Fibroblast of lung (primary cell): ENCODE results near the gene CYTIP. TPM values are rescaled to one million over a fixed set of nuclear protein-coding genes. Genes with fewer than 3 reads are reported as not detected.

ENCODE experiments used
- DNase-seq, 2 donors: peaks; one replicate each; pipeline versions ENCODE4 v3.0.0 to v3.0.0-alpha.2; 2010; ENCODE audit warnings: low read depth in 2 of 2
- H2AFZ ChIP-seq: 2 replicates; pipeline ENCODE4 v1.5.1; 2012; ENCODE audit warnings: low read length, control low read depth, inconsistent platforms
- H3K27ac ChIP-seq: 2 replicates; pipeline ENCODE4 v1.5.1; 2011; ENCODE audit warnings: low read length, control low read depth; ENCODE audit not compliant: insufficient read depth
- H3K27me3 ChIP-seq: 2 replicates; pipeline ENCODE4 v1.5.1; 2011; ENCODE audit warnings: mild to moderate bottlenecking, low read length; ENCODE audit not compliant: control insufficient read depth, insufficient read depth
- H3K36me3 ChIP-seq: 2 replicates; pipeline ENCODE4 v1.5.1; 2011; ENCODE audit warnings: low read length; ENCODE audit not compliant: control insufficient read depth, insufficient read depth
- H3K4me1 ChIP-seq: 2 replicates; pipeline ENCODE4 v1.5.1; 2011; ENCODE audit warnings: low read length; ENCODE audit not compliant: control insufficient read depth, insufficient read depth; ENCODE audit errors: extremely low read depth
- H3K4me2 ChIP-seq: 2 replicates; pipeline ENCODE4 v1.5.1; 2011; ENCODE audit warnings: low read length, control low read depth; ENCODE audit not compliant: insufficient read depth; ENCODE audit errors: extremely low read depth
- H3K4me3 ChIP-seq, 4 experiments: fragments of 200-600 bp in 1 of 4; sonication (generic) in 1 of 4; replicated peaks in 1 of 4; 2 replicates each; pipeline ENCODE4 v1.5.1; 2011 to 2016; ENCODE audit warnings: low read length in 4 of 4, low read depth in 3 of 4, mild to moderate bottlenecking in 3 of 4, control low read depth in 2 of 4, inconsistent platforms in 1 of 4, mixed read lengths in 1 of 4; ENCODE audit not compliant: insufficient read depth in 1 of 4; ENCODE audit errors: control extremely low read depth in 1 of 4
- H3K79me2 ChIP-seq: 2 replicates; pipeline ENCODE4 v1.5.1; 2012; ENCODE audit warnings: mild to moderate bottlenecking, low read length, inconsistent platforms; ENCODE audit not compliant: control insufficient read depth, insufficient read depth
- H3K9ac ChIP-seq: 2 replicates; pipeline ENCODE4 v1.5.1; 2011; ENCODE audit warnings: mild to moderate bottlenecking, low read length, control low read depth; ENCODE audit not compliant: insufficient read depth
- H3K9me3 ChIP-seq: 2 replicates; pipeline ENCODE4 v1.5.1; 2012; ENCODE audit warnings: low read depth, low read length; ENCODE audit not compliant: control insufficient read depth, insufficient read depth
- H4K20me1 ChIP-seq: 2 replicates; pipeline ENCODE4 v1.5.1; 2011; ENCODE audit warnings: low read length; ENCODE audit not compliant: control insufficient read depth, insufficient read depth; ENCODE audit errors: extremely low read depth
- EZH2 ChIP-seq: IDR thresholded peaks from 2 replicates; pipeline ENCODE4 v1.5.1; 2012; ENCODE audit warnings: low read length, control low read depth, mild to moderate bottlenecking; ENCODE audit errors: missing control alignments
- polyA plus RNA-seq, 2 donors: library from polyadenylated mRNA; depleted of rRNA in 1 of 2; stranded (reverse) in 1 of 2; unstranded in 1 of 2; fragments of >200 nt; gene quantifications; 2 replicates each; pipeline ENCODE4 v1.2.1, GENCODE V29; 2011 to 2012; ENCODE audit warnings: missing spikeins in 1 of 2
- total RNA-seq: library from RNA; depleted of rRNA; stranded (reverse); fragments of >200 nt; gene quantifications from 2 replicates; pipeline ENCODE4 v1.2.1, GENCODE V29; 2014
- TF ChIP-seq, protein P1 (sequence below), 2 donors: IDR thresholded peaks in 1 of 2; conservative IDR thresholded peaks in 1 of 2; 1 replicate in 1 of 2; 2 replicates in 1 of 2; pipeline ENCODE4 v1.5.1; 2011 to 2012; ENCODE audit warnings: low read length in 2 of 2, control low read depth in 1 of 2, inconsistent platforms in 1 of 2, low read depth in 1 of 2, mild to moderate bottlenecking in 1 of 2

CYTIP gene
- total and polyA plus RNA-seq, 2 donors (not counting 1 experiment from before 2014, with no cell fraction given) = 0.17 TPM; not detected in 1

DNA sequence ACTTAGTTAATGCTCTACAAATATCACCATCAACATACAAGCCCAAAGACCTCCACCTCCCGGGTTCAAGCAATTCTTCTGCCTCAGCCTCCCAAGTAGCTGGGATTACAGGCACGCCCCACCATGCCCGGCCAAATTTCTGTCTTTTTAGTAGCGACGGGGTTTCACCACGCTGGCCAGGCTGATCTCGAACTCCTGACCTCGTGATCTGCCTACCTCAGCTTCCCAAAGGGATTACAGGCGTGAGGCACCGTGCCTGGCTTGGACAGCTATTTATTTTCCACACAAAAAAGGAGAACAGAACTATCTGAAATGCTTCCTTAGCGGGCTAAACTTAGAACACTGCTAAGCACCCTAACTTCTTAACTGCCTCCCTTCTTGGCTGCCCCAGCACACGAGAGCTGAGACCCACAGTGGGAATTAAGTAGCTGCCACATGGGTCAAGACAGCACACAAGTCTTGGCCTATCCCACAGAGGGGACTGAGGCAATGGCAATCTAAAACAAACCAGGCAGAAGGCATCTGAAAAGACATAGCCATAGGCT, 24.8 kb downstream of the CYTIP start:
- Histone ChIP-seq H3K9me3 (no peaks in the 10 kb centered on the region), H3K27ac (no peak overlapping the region), H3K4me1 (no peaks in the 10 kb centered on the region), H2AFZ (no peak overlapping the region), H3K36me3 (no peaks in the 10 kb centered on the region), H3K4me3 (no peak overlapping the region), H3K79me2 (no peaks in the 10 kb centered on the region), H3K4me2 (no peak overlapping the region), H3K9ac (no peak overlapping the region), H3K27me3 (no peaks in the 10 kb centered on the region), H4K20me1 (no peaks in the 10 kb centered on the region)
- no peak for TF ChIP-seq EZH2
- TF ChIP-seq, protein P1, sequence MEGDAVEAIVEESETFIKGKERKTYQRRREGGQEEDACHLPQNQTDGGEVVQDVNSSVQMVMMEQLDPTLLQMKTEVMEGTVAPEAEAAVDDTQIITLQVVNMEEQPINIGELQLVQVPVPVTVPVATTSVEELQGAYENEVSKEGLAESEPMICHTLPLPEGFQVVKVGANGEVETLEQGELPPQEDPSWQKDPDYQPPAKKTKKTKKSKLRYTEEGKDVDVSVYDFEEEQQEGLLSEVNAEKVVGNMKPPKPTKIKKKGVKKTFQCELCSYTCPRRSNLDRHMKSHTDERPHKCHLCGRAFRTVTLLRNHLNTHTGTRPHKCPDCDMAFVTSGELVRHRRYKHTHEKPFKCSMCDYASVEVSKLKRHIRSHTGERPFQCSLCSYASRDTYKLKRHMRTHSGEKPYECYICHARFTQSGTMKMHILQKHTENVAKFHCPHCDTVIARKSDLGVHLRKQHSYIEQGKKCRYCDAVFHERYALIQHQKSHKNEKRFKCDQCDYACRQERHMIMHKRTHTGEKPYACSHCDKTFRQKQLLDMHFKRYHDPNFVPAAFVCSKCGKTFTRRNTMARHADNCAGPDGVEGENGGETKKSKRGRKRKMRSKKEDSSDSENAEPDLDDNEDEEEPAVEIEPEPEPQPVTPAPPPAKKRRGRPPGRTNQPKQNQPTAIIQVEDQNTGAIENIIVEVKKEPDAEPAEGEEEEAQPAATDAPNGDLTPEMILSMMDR (conservative IDR thresholded peaks at IDR 0.05 in 1 of 2, IDR thresholded peaks at IDR 0.05 in 1 of 2; ENCODE audit: low read depth in 1 of 2, low read length in 2 of 2) = no peak
- no peak for DNase-seq

DNA sequence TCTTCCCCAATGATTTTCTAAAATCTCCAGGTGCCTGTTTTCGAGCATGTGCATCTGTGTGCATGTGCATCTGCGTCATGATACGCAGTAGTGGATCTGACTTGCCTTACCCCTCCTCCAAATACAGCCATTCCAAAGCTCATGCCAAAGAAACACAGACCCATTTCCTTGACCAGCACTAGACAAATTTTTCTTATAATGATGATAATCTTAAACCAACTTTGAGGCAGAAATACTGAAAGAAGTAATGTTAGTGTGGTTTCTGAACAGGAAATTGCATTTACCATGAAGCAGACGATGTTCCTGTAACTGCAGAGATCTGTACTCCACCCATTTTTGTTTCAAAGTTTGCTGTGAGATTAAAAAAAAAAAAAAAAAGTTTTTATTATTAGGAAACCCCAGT, 25.6 kb downstream of the CYTIP start:
- Histone ChIP-seq H2AFZ (no peak overlapping the region), H3K4me1 (no peaks in the 10 kb centered on the region), H3K27ac (no peak overlapping the region), H3K9me3 (no peaks in the 10 kb centered on the region), H3K36me3 (no peaks in the 10 kb centered on the region), H4K20me1 (no peaks in the 10 kb centered on the region), H3K9ac (no peak overlapping the region), H3K4me3 (no peak overlapping the region), H3K27me3 (no peaks in the 10 kb centered on the region), H3K4me2 (no peak overlapping the region), H3K79me2 (no peaks in the 10 kb centered on the region)
- DNase-seq = no peak
- no peak for TF ChIP-seq EZH2
- TF ChIP-seq, protein P1 (conservative IDR thresholded peaks at IDR 0.05 in 1 of 2, IDR thresholded peaks at IDR 0.05 in 1 of 2; ENCODE audit: low read depth in 1 of 2, low read length in 2 of 2) = no peak

DNA sequence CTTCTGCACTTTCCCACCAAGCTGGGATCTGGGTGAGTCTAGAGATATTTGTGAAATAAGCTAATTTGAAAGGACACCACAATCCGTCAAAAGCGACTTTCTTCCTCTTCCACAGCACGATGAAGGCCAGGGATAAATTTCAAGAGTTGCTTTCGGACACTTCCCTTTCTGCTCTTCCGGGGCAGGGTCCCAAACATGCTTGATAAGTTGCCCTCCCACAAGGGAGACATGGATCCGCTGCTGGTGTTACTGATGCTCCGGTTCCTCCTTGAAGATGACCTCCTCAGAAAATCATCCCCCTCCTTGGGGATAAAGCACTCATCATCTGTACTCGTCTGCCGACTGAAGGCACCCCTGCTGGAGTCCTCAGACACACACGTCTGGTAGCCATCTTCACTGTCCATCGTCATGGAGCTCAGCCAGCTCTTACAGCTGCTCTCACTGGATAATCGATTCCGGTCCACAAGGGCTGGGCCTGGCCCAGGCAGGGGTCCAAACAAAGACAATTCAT, 28.2 kb downstream of the CYTIP start:
- DNase-seq = no peak
- Histone ChIP-seq H3K4me1 (no peaks in the 10 kb centered on the region), H3K4me3 (no peak overlapping the region), H2AFZ (no peak overlapping the region), H3K4me2 (no peak overlapping the region), H3K9ac (no peak overlapping the region), H3K27ac (no peak overlapping the region), H3K27me3 (no peaks in the 10 kb centered on the region), H3K9me3 (no peaks in the 10 kb centered on the region), H3K36me3 (no peaks in the 10 kb centered on the region), H4K20me1 (no peaks in the 10 kb centered on the region), H3K79me2 (no peaks in the 10 kb centered on the region)
- TF ChIP-seq, protein P1 (conservative IDR thresholded peaks at IDR 0.05 in 1 of 2, IDR thresholded peaks at IDR 0.05 in 1 of 2; ENCODE audit: low read depth in 1 of 2, low read length in 2 of 2) = no peak
- no peak for TF ChIP-seq EZH2
